Natural killer cell (primary cell): Measurements from ENCODE around the gene IGFBP5. TPM values are rescaled to one million over a fixed set of nuclear protein-coding genes. Genes with fewer than 3 reads are reported as not detected.

ENCODE experiments used
- ATAC-seq, 3 donors: fragments of 150-1000 bp in 2 of 3; fragments of 200-7000 bp in 1 of 3; cut with Tn5 transposase; 1 replicate in 1 of 3; 2 replicates in 2 of 3; pipeline ENCODE4 v1.10.0; 2021; ENCODE audit warnings: mild to moderate bottlenecking in 2 of 3, moderate library complexity in 2 of 3
- DNase-seq, 2 donors: peaks; one replicate each; pipeline versions ENCODE4 v3.0.0 to v3.0.0-alpha.2; 2013 to 2021; ENCODE audit warnings: mixed read lengths in 1 of 2
- H3K27ac ChIP-seq: one replicate; pipeline ENCODE4 v1.5.1; 2013; ENCODE audit warnings: mild to moderate bottlenecking, low read length
- H3K27me3 ChIP-seq: one replicate; pipeline ENCODE4 v1.6.1; 2013; ENCODE audit warnings: low read length; ENCODE audit not compliant: control insufficient read depth, insufficient read depth
- H3K36me3 ChIP-seq: one replicate; pipeline ENCODE4 v1.6.1; 2013; ENCODE audit warnings: low read length; ENCODE audit not compliant: control insufficient read depth, insufficient read depth
- H3K4me1 ChIP-seq: one replicate; pipeline ENCODE4 v1.6.1; 2013; ENCODE audit warnings: low read length; ENCODE audit not compliant: control insufficient read depth, insufficient read depth
- H3K4me3 ChIP-seq: one replicate; pipeline ENCODE4 v1.5.1; 2013; ENCODE audit warnings: low read length
- H3K9me3 ChIP-seq: one replicate; pipeline ENCODE4 v1.6.1; 2013; ENCODE audit warnings: low read length; ENCODE audit not compliant: control insufficient read depth, insufficient read depth
- H3K27ac Mint-ChIP-seq, 2 donors: one replicate each; pipeline ENCODE4 v1.8.0; 2022; ENCODE audit warnings: mild to moderate bottlenecking in 2 of 2, mixed read lengths in 2 of 2, moderate library complexity in 1 of 2
- H3K27me3 Mint-ChIP-seq, 2 donors: one replicate each; pipeline ENCODE4 v1.8.0; 2022; ENCODE audit warnings: low read depth in 2 of 2, mixed read lengths in 2 of 2
- H3K36me3 Mint-ChIP-seq: one replicate; pipeline ENCODE4 v1.8.0; 2022; ENCODE audit warnings: mixed read lengths
- H3K4me1 Mint-ChIP-seq, 2 donors: one replicate each; pipeline ENCODE4 v1.8.0; 2022; ENCODE audit warnings: mixed read lengths in 2 of 2
- H3K4me3 Mint-ChIP-seq: one replicate; pipeline ENCODE4 v1.8.0; 2022; ENCODE audit warnings: mild to moderate bottlenecking, moderate library complexity, mixed read lengths
- H3K9me3 Mint-ChIP-seq, 2 donors: one replicate each; pipeline ENCODE4 v1.8.0; 2022; ENCODE audit warnings: mixed read lengths in 2 of 2
- CTCF ChIP-seq: fragments of 200-600 bp; IDR thresholded peaks from one replicate; pipeline ENCODE4 v1.8.0; 2022; ENCODE audit warnings: antibody characterized with exemption
- WGBS: methylation state at CpG from one replicate; pipeline ENCODE4 v1.1.7; 2013; ENCODE audit warnings: missing lambda C conversion rate; ENCODE audit not compliant: insufficient coverage; 5-methylcytosine and 5-hydroxymethylcytosine counted together
- intact Hi-C: fragments of 100-400 bp; cut with micrococcal nuclease; formaldehyde crosslinking; loops from one replicate; pipeline ENCODE4 v1.14.2; 2022
- total RNA-seq, 4 donors: library from RNA; stranded (reverse); fragments of 120-200 nt in 1 of 4; gene quantifications; one replicate each; pipeline versions ENCODE4 v1.2.3 to v1.2.4, GENCODE V29; 2013 to 2022

Gene IGFBP5
- total RNA-seq, 3 donors from 2014 or later (not counting 1 experiment from before 2014, with no cell fraction given) = not detected

- H3K27me3 Mint-ChIP-seq = peaks cover 31 to 38% of the 10 kb centered on the region in 2 donors
- no peaks in the 10 kb centered on the region for H3K36me3 Mint-ChIP-seq
- WGBS = 54% methylated on average over 17 of the region's 17 CpGs
- TF ChIP-seq CTCF = no peak
- H3K27ac Mint-ChIP-seq = no peak overlapping the region
- H3K4me3 ChIP-seq = no peak overlapping the region
- H3K4me3 Mint-ChIP-seq = no peak overlapping the region
- no peak for DNase-seq
- no peaks in the 10 kb centered on the region for H3K9me3 ChIP-seq
- H3K4me1 Mint-ChIP-seq = peaks cover 4 to 5% of the 10 kb centered on the region in 2 donors
- H3K4me1 ChIP-seq = no peaks in the 10 kb centered on the region
- no peak overlapping the region for H3K27ac ChIP-seq
- intact Hi-C loops = no loop called here
- ATAC-seq = no peak
- no peaks in the 10 kb centered on the region for H3K36me3 ChIP-seq
- H3K27me3 ChIP-seq = no peaks in the 10 kb centered on the region
- no peaks in the 10 kb centered on the region for H3K9me3 Mint-ChIP-seq
Measured at GRCh38 chr2:216670266-216671080, 24.9 kb downstream of the IGFBP5 start.

- peak; percentile 97 for TF ChIP-seq CTCF
- H3K9me3 Mint-ChIP-seq = no peaks in the 10 kb centered on the region
- DNase-seq = peak; percentile 66 to 83
- ATAC-seq = peak; percentile 86 to 99 (median 96)
- H3K36me3 Mint-ChIP-seq = no peaks in the 10 kb centered on the region
- peaks cover 19 to 22% of the 10 kb centered on the region in 2 donors for H3K27me3 Mint-ChIP-seq
- H3K4me3 ChIP-seq = no peak overlapping the region
- H3K4me3 Mint-ChIP-seq = no peak overlapping the region
- H3K36me3 ChIP-seq = no peaks in the 10 kb centered on the region
- no peaks in the 10 kb centered on the region for H3K9me3 ChIP-seq
- H3K27ac ChIP-seq = no peak overlapping the region
- WGBS = 15% methylated on average over 9 of the region's 9 CpGs
- no peaks in the 10 kb centered on the region for H3K27me3 ChIP-seq
- H3K4me1 Mint-ChIP-seq = peaks cover 4 to 5% of the 10 kb centered on the region in 2 donors
- H3K27ac Mint-ChIP-seq = no peak overlapping the region
- H3K4me1 ChIP-seq = no peaks in the 10 kb centered on the region
- intact Hi-C loops = loop anchor here (1.0 kb wide), 1 partner anchor 147 kb away; no protein-coding TSS in a partner anchor
Measured at GRCh38 chr2:216666461-216667233, 28.7 kb downstream of the IGFBP5 start.

GRCh38 chr2:216665717-216666116, 29.6 kb downstream of the IGFBP5 start:
- intact Hi-C loops = loop anchor here (1.0 kb wide), 1 partner anchor 146 kb away; no protein-coding TSS in a partner anchor
- Histone ChIP-seq H3K27ac (no peak overlapping the region), H3K36me3 (no peaks in the 10 kb centered on the region), H3K27me3 (no peaks in the 10 kb centered on the region), H3K4me1 (no peaks in the 10 kb centered on the region), H3K4me3 (no peak overlapping the region), H3K9me3 (no peaks in the 10 kb centered on the region)
- DNase-seq (no peak), ATAC-seq (no peak)
- TF ChIP-seq CTCF = no peak
- H3K4me1 Mint-ChIP-seq = peaks cover 4 to 5% of the 10 kb centered on the region in 2 donors
- no peak overlapping the region for H3K4me3 Mint-ChIP-seq
- H3K9me3 Mint-ChIP-seq = no peaks in the 10 kb centered on the region
- H3K27me3 Mint-ChIP-seq = peaks cover 15 to 19% of the 10 kb centered on the region in 2 donors
- no peak overlapping the region for H3K27ac Mint-ChIP-seq
- 76% methylated on average over 12 of the region's 12 CpGs for WGBS
- no peaks in the 10 kb centered on the region for H3K36me3 Mint-ChIP-seq
